Non-pigmented ciliary epithelial cell (primary cell): ENCODE results near the gene TBX2.

Experiments
- DNase-seq: peaks from one replicate; pipeline ENCODE4 v3.0.0-alpha.2; 2010; ENCODE audit warnings: low read depth

Gene TBX2

GRCh38 chr17:61368832-61369450 is 30.7 kb upstream of the TBX2 start:
- no peak for DNase-seq

- no peak for DNase-seq
These were observed 29.9 kb upstream of the TBX2 start for GRCh38 chr17:61369751-61370150.

- DNase-seq, result no peak
These were observed 28.5 kb upstream of the TBX2 start for GRCh38 chr17:61371179-61371578.

GRCh38 chr17:61371606-61372005 is 28.0 kb upstream of the TBX2 start:
- no peak for DNase-seq

- DNase-seq, result no peak
These were observed 27.2 kb upstream of the TBX2 start for GRCh38 chr17:61372436-61372835.

GRCh38 chr17:61376931-61377838 is 22.5 kb upstream of the TBX2 start:
- no peak for DNase-seq

GRCh38 chr17:61378658-61379456 is 20.8 kb upstream of the TBX2 start:
- no peak for DNase-seq

GRCh38 chr17:61379457-61380216 is 20.0 kb upstream of the TBX2 start:
- no peak for DNase-seq

- DNase-seq, result no peak
These were observed 19.3 kb upstream of the TBX2 start for GRCh38 chr17:61380217-61380835.

GRCh38 chr17:61380836-61381525 is 18.7 kb upstream of the TBX2 start:
- DNase-seq, result no peak

GRCh38 chr17:61381537-61381936 is 18.1 kb upstream of the TBX2 start:
- no peak for DNase-seq

- no peak for DNase-seq
These were observed 16.6 kb upstream of the TBX2 start for GRCh38 chr17:61382796-61383688.

- no peak for DNase-seq
These were observed 15.9 kb upstream of the TBX2 start for GRCh38 chr17:61383689-61384201.

- no peak for DNase-seq
These were observed 15.3 kb upstream of the TBX2 start for GRCh38 chr17:61384354-61384691.

- DNase-seq, result no peak
These were observed 14.7 kb upstream of the TBX2 start for GRCh38 chr17:61384692-61385576.

GRCh38 chr17:61385577-61386236 is 13.9 kb upstream of the TBX2 start:
- DNase-seq, result no peak

- DNase-seq, result no peak
These were observed 13.4 kb upstream of the TBX2 start for GRCh38 chr17:61386251-61386650.

- no peak for DNase-seq
These were observed 12.6 kb upstream of the TBX2 start for GRCh38 chr17:61387011-61387410.
